SK-N-SH (cell line): ENCODE measurements around the gene PTPN23. TPM values are rescaled to one million over a fixed set of nuclear protein-coding genes. Genes with fewer than 3 reads are reported as not detected.

Source experiments
- CTCF ChIA-PET: fragments of 300-600, 350-600 bp; formaldehyde crosslinking; extraction: SDS; loops from one replicate; lab custom pipeline; 2021; lab: Yijun Ruan, JAX
- POLR2A ChIA-PET: fragments of 350-600 bp; sonication (Branson Sonifier 250); formaldehyde crosslinking; extraction: SDS; loops from one replicate; lab custom pipeline; 2020; ENCODE audit warnings: antibody characterized with exemption, inconsistent platforms; lab: Yijun Ruan, JAX
- DNase-seq: peaks from one replicate; pipeline ENCODE4 v3.0.0; 2012
- H2AFZ ChIP-seq: fragments of 200-600 bp; sonication (generic); 2 replicates; pipeline ENCODE4 v1.8.1; 2016; ENCODE audit warnings: antibody characterized with exemption, mild to moderate bottlenecking, low read depth
- H3F3A ChIP-seq: fragments of 200-600 bp; sonication (generic); replicated peaks from 2 replicates; pipeline ENCODE3; 2016; ENCODE audit warnings: antibody characterized with exemption, mild to moderate bottlenecking; ENCODE audit not compliant: insufficient read depth
- H3K27ac ChIP-seq, 2 experiments: fragments of 200-500 bp in 1 of 2; fragments of 200-600 bp in 1 of 2; sonication (Bioruptor generic) in 1 of 2; sonication (generic), shearing (Covaris generic) in 1 of 2; 2 replicates each; pipeline versions ENCODE4 v1.5.1 to v1.6.1; 2014 to 2016; ENCODE audit warnings: low read depth in 2 of 2, inconsistent platforms in 1 of 2, low read length in 1 of 2, mild to moderate bottlenecking in 1 of 2, mixed read lengths in 1 of 2
- H3K27me3 ChIP-seq: fragments of 200-600 bp; sonication (generic), shearing (Covaris generic); 2 replicates; pipeline ENCODE4 v1.6.1; 2016; ENCODE audit warnings: mixed run types; ENCODE audit not compliant: insufficient read depth
- H3K36me3 ChIP-seq, 2 experiments: fragments of 200-500 bp in 1 of 2; fragments of 200-600 bp in 1 of 2; sonication (Bioruptor generic) in 1 of 2; sonication (generic) in 1 of 2; replicated peaks in 1 of 2; 2 replicates each; pipeline versions ENCODE3 to v1.5.1; 2014 to 2016; ENCODE audit warnings: low read length in 1 of 2, mild to moderate bottlenecking in 1 of 2; ENCODE audit not compliant: insufficient read depth in 2 of 2, control insufficient read depth in 1 of 2
- H3K4me1 ChIP-seq, 2 experiments: fragments of 200-500 bp in 1 of 2; fragments of 200-600 bp in 1 of 2; sonication (Bioruptor generic) in 1 of 2; sonication (generic), shearing (Covaris generic) in 1 of 2; 2 replicates each; pipeline versions ENCODE4 v1.5.1 to v1.6.1; 2014 to 2016; ENCODE audit warnings: low read depth in 1 of 2, low read length in 1 of 2, mixed run types in 1 of 2; ENCODE audit not compliant: insufficient read depth in 2 of 2, control insufficient read depth in 1 of 2
- H3K4me2 ChIP-seq: fragments of 200-600 bp; sonication (generic), shearing (Covaris generic); 2 replicates; pipeline ENCODE4 v1.6.1; 2017; ENCODE audit warnings: mixed run types
- H3K4me3 ChIP-seq, 2 experiments: fragments of 200-500 bp in 1 of 2; fragments of 200-600 bp in 1 of 2; sonication (Bioruptor generic) in 1 of 2; sonication (generic), shearing (Covaris generic) in 1 of 2; 2 replicates each; pipeline versions ENCODE4 v1.5.1 to v1.8.1; 2014 to 2016; ENCODE audit warnings: low read depth in 2 of 2, inconsistent platforms in 1 of 2, low read length in 1 of 2, mild to moderate bottlenecking in 1 of 2, mixed read lengths in 1 of 2, moderate library complexity in 1 of 2
- H3K79me2 ChIP-seq: fragments of 200-600 bp; sonication (generic); 2 replicates; pipeline ENCODE4 v1.8.1; 2017; ENCODE audit warnings: mild to moderate bottlenecking; ENCODE audit not compliant: insufficient read depth
- H3K9ac ChIP-seq: fragments of 200-600 bp; sonication (generic); 2 replicates; pipeline ENCODE4 v1.6.1; 2017; ENCODE audit warnings: mixed run types
- H3K9me2 ChIP-seq: fragments of 200-600 bp; sonication (generic); 2 replicates; pipeline ENCODE4 v1.6.1; 2017; ENCODE audit warnings: mixed run types
- H3K9me3 ChIP-seq: fragments of 200-600 bp; sonication (generic); 2 replicates; pipeline ENCODE4 v1.6.1; 2017; ENCODE audit warnings: mixed run types, mild to moderate bottlenecking, moderate library complexity
- H4K20me1 ChIP-seq: fragments of 200-600 bp; sonication (generic); 2 replicates; pipeline ENCODE4 v1.6.1; 2017; ENCODE audit warnings: mild to moderate bottlenecking, mixed run types; ENCODE audit not compliant: insufficient read depth
- EP300 ChIP-seq, 2 experiments: IDR thresholded peaks; 2 replicates each; pipeline versions ENCODE4 v1.4.0 to v1.6.1; 2012; ENCODE audit warnings: borderline replicate concordance in 1 of 2, low read depth in 1 of 2, low read length in 1 of 2
- EZH2phosphoT487 ChIP-seq: fragments of 200-600 bp; sonication (generic); IDR thresholded peaks from 2 replicates; pipeline ENCODE4 v1.6.1; 2017; ENCODE audit warnings: low read depth, mixed run types, mild to moderate bottlenecking, antibody characterized with exemption, moderate library complexity, borderline replicate concordance
- FOSL2 ChIP-seq: IDR thresholded peaks from 2 replicates; pipeline ENCODE4 v1.4.0; 2012; ENCODE audit warnings: low read depth, mild to moderate bottlenecking, moderate library complexity, borderline replicate concordance
- FOXJ3 ChIP-seq: sonication (generic); formaldehyde crosslinking; IDR thresholded peaks from 2 replicates; pipeline ENCODE4 v1.5.1; 2020; ENCODE audit warnings: mild to moderate bottlenecking, missing genetic modification reagents
- GABPA ChIP-seq: IDR thresholded peaks from 2 replicates; pipeline ENCODE4 v1.4.0; 2012; ENCODE audit warnings: low read depth, mild to moderate bottlenecking
- JUND ChIP-seq: IDR thresholded peaks from 2 replicates; pipeline ENCODE4 v1.4.0; 2012
- MEF2A ChIP-seq: IDR thresholded peaks from 2 replicates; pipeline ENCODE4 v1.4.0; 2012; ENCODE audit warnings: low read depth, borderline replicate concordance
- POLR2AphosphoS5 ChIP-seq: IDR thresholded peaks from 2 replicates; pipeline ENCODE4 v1.6.1; 2012; ENCODE audit warnings: low read depth, low read length
- RAD21 ChIP-seq: IDR thresholded peaks from 2 replicates; pipeline ENCODE4 v1.6.1; 2012; ENCODE audit warnings: mild to moderate bottlenecking, low read length
- RFX5 ChIP-seq: IDR thresholded peaks from 2 replicates; pipeline ENCODE4 v1.6.1; 2012; ENCODE audit warnings: mild to moderate bottlenecking, improper control_type of control experiment, low read length
- SIN3A ChIP-seq: IDR thresholded peaks from 2 replicates; pipeline ENCODE4 v1.6.1; 2012; ENCODE audit warnings: low read depth, mild to moderate bottlenecking, low read length, moderate library complexity, borderline replicate concordance
- TAF1 ChIP-seq: IDR thresholded peaks from 2 replicates; pipeline ENCODE4 v1.6.1; 2012; ENCODE audit warnings: low read depth, mild to moderate bottlenecking, low read length, moderate library complexity, borderline replicate concordance
- TCF12 ChIP-seq: IDR thresholded peaks from 2 replicates; pipeline ENCODE4 v1.4.0; 2012
- WGBS: methylation state at CpG from one replicate; pipeline ENCODE4 v1.1.6; 2017; ENCODE audit warnings: low lambda C conversion rate; 5-methylcytosine and 5-hydroxymethylcytosine counted together
- polyA plus RNA-seq, 3 experiments: library from polyadenylated mRNA; depleted of rRNA; stranded (reverse); fragments of >200 nt; gene quantifications; 2 replicates each; pipeline ENCODE4 v1.2.3, GENCODE V29; 2012
- TF ChIP-seq, protein P1 (sequence below): IDR thresholded peaks from 2 replicates; pipeline ENCODE4; 2012
- TF ChIP-seq, protein P2 (sequence below): fragments of 200-600 bp; sonication (generic); IDR thresholded peaks from 2 replicates; pipeline ENCODE4 v1.6.1; 2017; ENCODE audit warnings: antibody characterized with exemption, mild to moderate bottlenecking, moderate library complexity
- TF ChIP-seq, protein P3 (sequence below): IDR thresholded peaks from 2 replicates; pipeline ENCODE4 v1.4.0; 2012; ENCODE audit warnings: low read depth, borderline replicate concordance
- TF ChIP-seq, protein P4 (sequence below): IDR thresholded peaks from 2 replicates; pipeline ENCODE4 v1.4.0; 2012; ENCODE audit warnings: low read depth
- TF ChIP-seq, protein P5 (sequence below): IDR thresholded peaks from 2 replicates; pipeline ENCODE4 v1.6.1; 2012; ENCODE audit warnings: mild to moderate bottlenecking, low read depth, low read length, moderate library complexity
- TF ChIP-seq, protein P6 (sequence below): IDR thresholded peaks from 2 replicates; pipeline ENCODE4 v1.4.0; 2012; ENCODE audit warnings: low read depth, borderline replicate concordance

PTPN23 gene
- polyA plus RNA-seq, 1 of the 3 experiments (the other 2 are of a cell fraction), result 10.9 TPM

DNA sequence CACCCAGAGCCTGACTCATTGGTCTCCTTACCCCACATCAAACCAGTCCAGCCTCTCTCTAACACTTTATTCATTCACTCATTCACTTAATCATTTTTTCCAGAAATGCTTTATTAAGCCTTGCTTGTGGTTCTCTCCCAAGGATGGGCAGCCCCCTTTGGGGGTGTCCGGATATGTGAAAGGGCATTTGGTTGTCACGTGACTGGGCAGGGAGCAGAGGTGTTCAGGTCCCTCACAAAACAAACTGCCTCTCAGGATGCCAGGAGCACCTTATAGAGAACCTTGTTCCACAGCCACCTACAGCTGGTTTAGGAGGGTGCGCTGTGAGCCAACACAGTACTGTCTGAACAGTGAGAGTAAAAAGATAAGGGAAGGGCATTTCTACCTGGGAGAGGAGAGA lies 25.8 kb upstream of the PTPN23 start:
- Histone ChIP-seq H3K9me3 (no peaks in the 10 kb centered on the region), H4K20me1 (no peaks in the 10 kb centered on the region), H3K4me3 (no peak overlapping the region), H3F3A (no peaks in the 10 kb centered on the region), H3K27me3 (no peaks in the 10 kb centered on the region), H3K9ac (no peak overlapping the region), H3K9me2 (no peaks in the 10 kb centered on the region), H3K36me3 (no peaks in the 10 kb centered on the region), H3K4me2 (no peak overlapping the region), H2AFZ (no peak overlapping the region), H3K79me2 (no peaks in the 10 kb centered on the region), H3K27ac (no peak overlapping the region), H3K4me1 (no peaks in the 10 kb centered on the region)
- CTCF ChIA-PET, result no interaction called here
- no peak for TF ChIP-seq RFX5
- no peak for TF ChIP-seq GABPA
- TF ChIP-seq, protein P1, sequence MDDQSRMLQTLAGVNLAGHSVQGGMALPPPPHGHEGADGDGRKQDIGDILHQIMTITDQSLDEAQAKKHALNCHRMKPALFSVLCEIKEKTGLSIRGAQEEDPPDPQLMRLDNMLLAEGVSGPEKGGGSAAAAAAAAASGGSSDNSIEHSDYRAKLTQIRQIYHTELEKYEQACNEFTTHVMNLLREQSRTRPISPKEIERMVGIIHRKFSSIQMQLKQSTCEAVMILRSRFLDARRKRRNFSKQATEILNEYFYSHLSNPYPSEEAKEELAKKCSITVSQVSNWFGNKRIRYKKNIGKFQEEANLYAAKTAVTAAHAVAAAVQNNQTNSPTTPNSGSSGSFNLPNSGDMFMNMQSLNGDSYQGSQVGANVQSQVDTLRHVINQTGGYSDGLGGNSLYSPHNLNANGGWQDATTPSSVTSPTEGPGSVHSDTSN, result no peak
- no peak for TF ChIP-seq JUND
- TF ChIP-seq EZH2phosphoT487, result no peak
- TF ChIP-seq MEF2A, result no peak
- TF ChIP-seq POLR2AphosphoS5, result no peak
- no peak for TF ChIP-seq FOXJ3 (CRISPR knock-in tag)
- no peak for TF ChIP-seq TAF1
- TF ChIP-seq SIN3A, result no peak
- no peak for TF ChIP-seq FOSL2
- TF ChIP-seq TCF12, result no peak
- TF ChIP-seq, protein P2, sequence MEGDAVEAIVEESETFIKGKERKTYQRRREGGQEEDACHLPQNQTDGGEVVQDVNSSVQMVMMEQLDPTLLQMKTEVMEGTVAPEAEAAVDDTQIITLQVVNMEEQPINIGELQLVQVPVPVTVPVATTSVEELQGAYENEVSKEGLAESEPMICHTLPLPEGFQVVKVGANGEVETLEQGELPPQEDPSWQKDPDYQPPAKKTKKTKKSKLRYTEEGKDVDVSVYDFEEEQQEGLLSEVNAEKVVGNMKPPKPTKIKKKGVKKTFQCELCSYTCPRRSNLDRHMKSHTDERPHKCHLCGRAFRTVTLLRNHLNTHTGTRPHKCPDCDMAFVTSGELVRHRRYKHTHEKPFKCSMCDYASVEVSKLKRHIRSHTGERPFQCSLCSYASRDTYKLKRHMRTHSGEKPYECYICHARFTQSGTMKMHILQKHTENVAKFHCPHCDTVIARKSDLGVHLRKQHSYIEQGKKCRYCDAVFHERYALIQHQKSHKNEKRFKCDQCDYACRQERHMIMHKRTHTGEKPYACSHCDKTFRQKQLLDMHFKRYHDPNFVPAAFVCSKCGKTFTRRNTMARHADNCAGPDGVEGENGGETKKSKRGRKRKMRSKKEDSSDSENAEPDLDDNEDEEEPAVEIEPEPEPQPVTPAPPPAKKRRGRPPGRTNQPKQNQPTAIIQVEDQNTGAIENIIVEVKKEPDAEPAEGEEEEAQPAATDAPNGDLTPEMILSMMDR, result no peak
- TF ChIP-seq, protein P3, sequence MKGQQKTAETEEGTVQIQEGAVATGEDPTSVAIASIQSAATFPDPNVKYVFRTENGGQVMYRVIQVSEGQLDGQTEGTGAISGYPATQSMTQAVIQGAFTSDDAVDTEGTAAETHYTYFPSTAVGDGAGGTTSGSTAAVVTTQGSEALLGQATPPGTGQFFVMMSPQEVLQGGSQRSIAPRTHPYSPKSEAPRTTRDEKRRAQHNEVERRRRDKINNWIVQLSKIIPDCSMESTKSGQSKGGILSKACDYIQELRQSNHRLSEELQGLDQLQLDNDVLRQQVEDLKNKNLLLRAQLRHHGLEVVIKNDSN, result no peak
- TF ChIP-seq RAD21, result no peak
- TF ChIP-seq, protein P4, sequence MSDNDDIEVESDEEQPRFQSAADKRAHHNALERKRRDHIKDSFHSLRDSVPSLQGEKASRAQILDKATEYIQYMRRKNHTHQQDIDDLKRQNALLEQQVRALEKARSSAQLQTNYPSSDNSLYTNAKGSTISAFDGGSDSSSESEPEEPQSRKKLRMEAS, result no peak
- TF ChIP-seq, protein P5, sequence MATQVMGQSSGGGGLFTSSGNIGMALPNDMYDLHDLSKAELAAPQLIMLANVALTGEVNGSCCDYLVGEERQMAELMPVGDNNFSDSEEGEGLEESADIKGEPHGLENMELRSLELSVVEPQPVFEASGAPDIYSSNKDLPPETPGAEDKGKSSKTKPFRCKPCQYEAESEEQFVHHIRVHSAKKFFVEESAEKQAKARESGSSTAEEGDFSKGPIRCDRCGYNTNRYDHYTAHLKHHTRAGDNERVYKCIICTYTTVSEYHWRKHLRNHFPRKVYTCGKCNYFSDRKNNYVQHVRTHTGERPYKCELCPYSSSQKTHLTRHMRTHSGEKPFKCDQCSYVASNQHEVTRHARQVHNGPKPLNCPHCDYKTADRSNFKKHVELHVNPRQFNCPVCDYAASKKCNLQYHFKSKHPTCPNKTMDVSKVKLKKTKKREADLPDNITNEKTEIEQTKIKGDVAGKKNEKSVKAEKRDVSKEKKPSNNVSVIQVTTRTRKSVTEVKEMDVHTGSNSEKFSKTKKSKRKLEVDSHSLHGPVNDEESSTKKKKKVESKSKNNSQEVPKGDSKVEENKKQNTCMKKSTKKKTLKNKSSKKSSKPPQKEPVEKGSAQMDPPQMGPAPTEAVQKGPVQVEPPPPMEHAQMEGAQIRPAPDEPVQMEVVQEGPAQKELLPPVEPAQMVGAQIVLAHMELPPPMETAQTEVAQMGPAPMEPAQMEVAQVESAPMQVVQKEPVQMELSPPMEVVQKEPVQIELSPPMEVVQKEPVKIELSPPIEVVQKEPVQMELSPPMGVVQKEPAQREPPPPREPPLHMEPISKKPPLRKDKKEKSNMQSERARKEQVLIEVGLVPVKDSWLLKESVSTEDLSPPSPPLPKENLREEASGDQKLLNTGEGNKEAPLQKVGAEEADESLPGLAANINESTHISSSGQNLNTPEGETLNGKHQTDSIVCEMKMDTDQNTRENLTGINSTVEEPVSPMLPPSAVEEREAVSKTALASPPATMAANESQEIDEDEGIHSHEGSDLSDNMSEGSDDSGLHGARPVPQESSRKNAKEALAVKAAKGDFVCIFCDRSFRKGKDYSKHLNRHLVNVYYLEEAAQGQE, result no peak
- TF ChIP-seq, protein P6, sequence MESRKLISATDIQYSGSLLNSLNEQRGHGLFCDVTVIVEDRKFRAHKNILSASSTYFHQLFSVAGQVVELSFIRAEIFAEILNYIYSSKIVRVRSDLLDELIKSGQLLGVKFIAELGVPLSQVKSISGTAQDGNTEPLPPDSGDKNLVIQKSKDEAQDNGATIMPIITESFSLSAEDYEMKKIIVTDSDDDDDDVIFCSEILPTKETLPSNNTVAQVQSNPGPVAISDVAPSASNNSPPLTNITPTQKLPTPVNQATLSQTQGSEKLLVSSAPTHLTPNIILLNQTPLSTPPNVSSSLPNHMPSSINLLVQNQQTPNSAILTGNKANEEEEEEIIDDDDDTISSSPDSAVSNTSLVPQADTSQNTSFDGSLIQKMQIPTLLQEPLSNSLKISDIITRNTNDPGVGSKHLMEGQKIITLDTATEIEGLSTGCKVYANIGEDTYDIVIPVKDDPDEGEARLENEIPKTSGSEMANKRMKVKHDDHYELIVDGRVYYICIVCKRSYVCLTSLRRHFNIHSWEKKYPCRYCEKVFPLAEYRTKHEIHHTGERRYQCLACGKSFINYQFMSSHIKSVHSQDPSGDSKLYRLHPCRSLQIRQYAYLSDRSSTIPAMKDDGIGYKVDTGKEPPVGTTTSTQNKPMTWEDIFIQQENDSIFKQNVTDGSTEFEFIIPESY, result no peak
- TF ChIP-seq EP300 (IDR thresholded peaks at IDR 0.05; ENCODE audit: borderline replicate concordance in 1 of 2, low read depth in 1 of 2, low read length in 1 of 2), result no peak
- POLR2A ChIA-PET, result no interaction called here
- DNase-seq, result no peak
- 69% methylated on average over 3 of the region's 3 CpGs for WGBS
